Measurements from ENCODE around the gene GALNT3.

- TF ChIP-seq CTCF (IDR thresholded peaks at IDR 0.05) (peak; percentile 32 to 50 (median 39)), POLR2A (IDR thresholded peaks at IDR 0.05) (no peak)
Observed at GRCh38 chr2:165698444-165698884, 95.6 kb downstream of the GALNT3 start.
